OCI-LY3 (cell line): ENCODE measurements around the gene IPCEF1.
A peak's percentile ranks its signal among the peaks of the same experiment; 100 is the strongest.

Experiments
- H2AFZ ChIP-seq: fragments of 200-600, 300-600 bp; shearing (Covaris generic); 2 replicates; pipeline ENCODE4 v1.6.0; 2014; ENCODE audit warnings: antibody characterized with exemption, low read depth, low read length
- H3K27ac ChIP-seq: fragments of 200-600, 300-600 bp; sonication (generic); 2 replicates; pipeline ENCODE4 v1.5.1; 2014; ENCODE audit warnings: mild to moderate bottlenecking, low read length, moderate library complexity, mixed read lengths
- H3K27me3 ChIP-seq: fragments of 200-600, 300-600 bp; sonication (generic); 2 replicates; pipeline ENCODE4 v1.6.1; 2014; ENCODE audit warnings: low read depth, low read length, mixed read lengths
- H3K36me3 ChIP-seq: fragments of 200-600, 300-600 bp; sonication (generic); replicated peaks from 2 replicates; pipeline ENCODE3; 2014; ENCODE audit warnings: low read depth, low read length, mixed read lengths
- H3K4me1 ChIP-seq: fragments of 300-600, 200-600 bp; sonication (generic); 2 replicates; pipeline ENCODE4 v1.6.1; 2014; ENCODE audit warnings: low read length, mixed read lengths
- H3K4me2 ChIP-seq: fragments of 200-600, 300-600 bp; sonication (generic); 2 replicates; pipeline ENCODE4 v1.6.1; 2014; ENCODE audit warnings: low read length, mixed read lengths
- H3K4me3 ChIP-seq: fragments of 300-600, 200-600 bp; sonication (generic); 2 replicates; pipeline ENCODE4 v1.5.1; 2014; ENCODE audit warnings: antibody characterized with exemption, mild to moderate bottlenecking, low read length, moderate library complexity
- H3K79me2 ChIP-seq: fragments of 300-600, 200-600 bp; shearing (Covaris generic); 2 replicates; pipeline ENCODE4 v1.6.1; 2014; ENCODE audit warnings: mild to moderate bottlenecking, low read length, mixed read lengths
- H3K9ac ChIP-seq: fragments of 300-600, 200-600 bp; shearing (Covaris generic); 2 replicates; pipeline ENCODE4 v1.6.0; 2014; ENCODE audit warnings: mild to moderate bottlenecking, low read length, moderate library complexity
- H3K9me3 ChIP-seq: fragments of 200-600, 300-600 bp; shearing (Covaris generic); 2 replicates; pipeline ENCODE4 v1.6.1; 2014; ENCODE audit warnings: low read length, mixed read lengths; ENCODE audit not compliant: insufficient read depth
- H4K20me1 ChIP-seq: fragments of 200-600, 300-600 bp; sonication (generic); 2 replicates; pipeline ENCODE4 v1.6.1; 2016; ENCODE audit warnings: low read length, mixed read lengths; ENCODE audit not compliant: insufficient read depth
- EZH2phosphoT487 ChIP-seq: fragments of 200-600 bp; shearing (Covaris generic); IDR thresholded peaks from 2 replicates; pipeline ENCODE4 v1.6.1; 2018; ENCODE audit warnings: antibody characterized with exemption, mixed run types, low read depth
- TF ChIP-seq, protein P1 (sequence below): fragments of 200-600, 300-600 bp; sonication (generic); IDR thresholded peaks from 2 replicates; pipeline ENCODE4 v1.5.1; 2014; ENCODE audit warnings: antibody characterized with exemption, low read length, low read depth

The IPCEF1 gene

GRCh38 chr6:154156135-154156896 is 200.3 kb downstream of the IPCEF1 start:
- Histone ChIP-seq H3K4me2 (no peak overlapping the region), H4K20me1 (no peaks in the 10 kb centered on the region), H3K27me3 (peaks cover 4% of the 10 kb centered on the region; the same call in 1 of the 2 replicates), H3K9me3 (no peaks in the 10 kb centered on the region), H3K4me1 (peaks cover under 1% of the 10 kb centered on the region; the same call in 1 of the 2 replicates), H3K79me2 (no peaks in the 10 kb centered on the region), H3K9ac (no peak overlapping the region), H2AFZ (no peak overlapping the region), H3K27ac (no peak overlapping the region), H3K36me3 (no peaks in the 10 kb centered on the region), H3K4me3 (no peak overlapping the region)
- TF ChIP-seq EZH2phosphoT487, result no peak
- TF ChIP-seq, protein P1, sequence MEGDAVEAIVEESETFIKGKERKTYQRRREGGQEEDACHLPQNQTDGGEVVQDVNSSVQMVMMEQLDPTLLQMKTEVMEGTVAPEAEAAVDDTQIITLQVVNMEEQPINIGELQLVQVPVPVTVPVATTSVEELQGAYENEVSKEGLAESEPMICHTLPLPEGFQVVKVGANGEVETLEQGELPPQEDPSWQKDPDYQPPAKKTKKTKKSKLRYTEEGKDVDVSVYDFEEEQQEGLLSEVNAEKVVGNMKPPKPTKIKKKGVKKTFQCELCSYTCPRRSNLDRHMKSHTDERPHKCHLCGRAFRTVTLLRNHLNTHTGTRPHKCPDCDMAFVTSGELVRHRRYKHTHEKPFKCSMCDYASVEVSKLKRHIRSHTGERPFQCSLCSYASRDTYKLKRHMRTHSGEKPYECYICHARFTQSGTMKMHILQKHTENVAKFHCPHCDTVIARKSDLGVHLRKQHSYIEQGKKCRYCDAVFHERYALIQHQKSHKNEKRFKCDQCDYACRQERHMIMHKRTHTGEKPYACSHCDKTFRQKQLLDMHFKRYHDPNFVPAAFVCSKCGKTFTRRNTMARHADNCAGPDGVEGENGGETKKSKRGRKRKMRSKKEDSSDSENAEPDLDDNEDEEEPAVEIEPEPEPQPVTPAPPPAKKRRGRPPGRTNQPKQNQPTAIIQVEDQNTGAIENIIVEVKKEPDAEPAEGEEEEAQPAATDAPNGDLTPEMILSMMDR, result peak; percentile 59

DNA sequence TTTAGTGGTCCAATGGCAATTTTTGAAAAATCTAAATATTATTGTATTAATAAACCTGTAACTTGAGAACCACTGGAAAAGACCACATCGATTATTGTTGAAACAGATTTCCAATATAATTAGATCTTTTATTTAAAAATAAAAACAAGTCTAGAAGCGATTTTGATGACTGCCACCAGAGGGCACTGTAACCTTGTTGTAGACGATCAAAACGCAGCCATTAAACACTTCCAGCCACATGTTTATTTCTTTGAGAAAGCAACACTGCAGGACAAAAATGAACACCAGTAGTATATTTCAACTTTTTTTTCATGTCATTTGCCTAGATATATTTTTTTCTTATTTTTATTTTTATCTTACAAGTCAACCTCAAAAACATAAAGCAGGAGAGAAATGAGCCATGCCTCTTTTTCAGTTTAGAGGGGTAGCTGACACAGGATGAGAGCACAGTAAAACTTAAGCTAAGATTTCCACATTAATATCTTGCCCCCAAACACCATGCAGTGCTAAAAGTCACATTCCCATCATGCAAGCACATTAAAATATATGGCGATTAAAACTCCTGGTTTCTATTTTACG is 202.1 kb downstream of the IPCEF1 start:
- no peak overlapping the region for H3K9ac ChIP-seq
- H3K27ac ChIP-seq, result no peak overlapping the region
- no peaks in the 10 kb centered on the region for H3K4me1 ChIP-seq
- H3K4me3 ChIP-seq, result no peak overlapping the region
- no peak overlapping the region for H3K4me2 ChIP-seq
- no peaks in the 10 kb centered on the region for H4K20me1 ChIP-seq
- H3K79me2 ChIP-seq, result no peaks in the 10 kb centered on the region
- TF ChIP-seq EZH2phosphoT487, result no peak
- TF ChIP-seq, protein P1, result peak; percentile 63
- no peaks in the 10 kb centered on the region for H3K36me3 ChIP-seq
- H3K9me3 ChIP-seq, result no peaks in the 10 kb centered on the region
- no peaks in the 10 kb centered on the region; the same call in 1 of the 2 replicates for H3K27me3 ChIP-seq
- no peak overlapping the region for H2AFZ ChIP-seq

DNA sequence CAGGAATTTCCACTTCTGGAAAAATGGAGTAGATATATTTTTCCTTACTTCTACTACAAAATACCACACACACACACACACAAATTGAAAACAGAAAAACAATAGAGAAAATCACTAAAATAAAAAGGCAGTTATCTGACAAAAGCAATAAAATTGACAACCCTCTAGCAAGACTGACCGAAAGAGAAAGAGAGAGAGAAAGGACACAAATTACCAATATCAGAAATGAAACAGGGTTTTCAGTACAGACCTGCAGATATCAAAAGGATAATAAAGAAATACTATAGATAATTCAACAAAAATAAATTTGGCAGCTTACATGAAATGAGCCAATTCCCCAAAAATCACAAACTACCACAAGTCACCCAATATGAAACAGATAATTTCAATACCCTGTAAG is 212.8 kb downstream of the IPCEF1 start:
- Histone ChIP-seq H3K4me1 (peaks cover 7% of the 10 kb centered on the region), H3K79me2 (no peaks in the 10 kb centered on the region), H3K4me2 (no peak overlapping the region), H3K27ac (no peak overlapping the region), H4K20me1 (no peaks in the 10 kb centered on the region), H3K9me3 (no peaks in the 10 kb centered on the region), H3K9ac (no peak overlapping the region), H3K27me3 (peaks cover 4% of the 10 kb centered on the region; the same call in 1 of the 2 replicates), H2AFZ (no peak overlapping the region), H3K4me3 (no peak overlapping the region), H3K36me3 (no peaks in the 10 kb centered on the region)
- no peak for TF ChIP-seq EZH2phosphoT487
- TF ChIP-seq, protein P1, result no peak

DNA sequence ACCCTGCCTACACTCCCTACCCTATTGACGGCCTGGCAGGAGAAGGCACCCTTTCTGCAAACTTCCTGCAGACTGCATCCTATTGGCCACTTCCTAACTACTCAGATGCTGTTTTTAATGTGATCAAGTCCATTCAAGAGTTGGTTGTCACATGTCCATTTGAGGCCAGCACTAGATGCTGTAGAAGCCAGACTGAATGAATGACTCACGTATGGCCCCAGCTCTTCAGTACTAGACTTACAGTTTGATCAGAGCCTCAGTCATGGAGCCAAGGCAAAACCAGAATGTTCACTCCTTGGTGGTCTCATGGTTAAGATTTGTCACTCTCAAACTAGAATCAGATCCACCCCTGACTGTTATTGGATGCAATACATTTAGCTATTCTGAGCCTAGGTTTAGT is 215.9 kb downstream of the IPCEF1 start:
- no peak overlapping the region for H3K4me2 ChIP-seq
- TF ChIP-seq, protein P1, result no peak
- no peak for TF ChIP-seq EZH2phosphoT487

More for the DNA sequence above, 215.9 kb downstream of the IPCEF1 start:
- Histone ChIP-seq H3K4me1 (peaks cover 7% of the 10 kb centered on the region), H3K79me2 (no peaks in the 10 kb centered on the region), H2AFZ (no peak overlapping the region), H3K9ac (no peak overlapping the region), H4K20me1 (no peaks in the 10 kb centered on the region), H3K27ac (no peak overlapping the region), H3K36me3 (no peaks in the 10 kb centered on the region), H3K9me3 (no peaks in the 10 kb centered on the region), H3K27me3 (no peaks in the 10 kb centered on the region), H3K4me3 (no peak overlapping the region)
